Neural progenitor cell (in vitro differentiated cells): ENCODE results near the gene SPATA13. TPM values are rescaled to one million over a fixed set of nuclear protein-coding genes. Genes with fewer than 3 reads are reported as not detected.

Source experiments
- DNase-seq: peaks from one replicate; pipeline ENCODE4 v3.0.0-alpha.2; 2016; ENCODE audit warnings: low spot score
- H2AFZ ChIP-seq: fragments of 200-600 bp; sonication (generic); replicated peaks from 2 replicates; pipeline ENCODE4 v1.6.1; 2016; ENCODE audit warnings: antibody characterized with exemption
- H3F3A ChIP-seq: fragments of 200-600 bp; sonication (generic); 2 replicates; pipeline ENCODE4 v1.6.1; 2016; ENCODE audit warnings: antibody characterized with exemption, low read depth
- H3K27ac ChIP-seq: fragments of 200-600 bp; sonication (generic); 2 replicates; pipeline ENCODE4 v1.5.1; 2016; ENCODE audit warnings: mild to moderate bottlenecking
- H3K27me3 ChIP-seq: fragments of 200-600 bp; sonication (generic); 2 replicates; pipeline ENCODE4 v1.6.1; 2016; ENCODE audit warnings: mild to moderate bottlenecking, moderate library complexity
- H3K36me3 ChIP-seq: fragments of 200-600 bp; sonication (generic); 2 replicates; pipeline ENCODE4 v1.5.1; 2016
- H3K4me1 ChIP-seq: fragments of 200-600 bp; sonication (generic); 2 replicates; pipeline ENCODE4 v1.6.1; 2016; ENCODE audit warnings: mixed run types
- H3K4me2 ChIP-seq: fragments of 200-600 bp; sonication (generic); 2 replicates; pipeline ENCODE4 v1.6.1; 2016
- H3K4me3 ChIP-seq: fragments of 200-600 bp; sonication (generic); 2 replicates; pipeline ENCODE4 v1.5.1; 2016
- H3K79me2 ChIP-seq: fragments of 200-600 bp; sonication (generic); 2 replicates; pipeline ENCODE4 v1.6.1; 2016; ENCODE audit warnings: low read depth
- H3K9ac ChIP-seq: fragments of 200-600 bp; sonication (generic); 2 replicates; pipeline ENCODE4 v1.6.1; 2016
- H3K9me3 ChIP-seq: fragments of 200-600 bp; sonication (generic); 2 replicates; pipeline ENCODE4 v1.5.1; 2016; ENCODE audit warnings: low read depth
- H4K20me1 ChIP-seq: fragments of 200-600 bp; sonication (generic); 2 replicates; pipeline ENCODE4 v1.6.1; 2016; ENCODE audit warnings: low read depth
- H3K27ac Mint-ChIP-seq: 3 replicates; pipeline ENCODE4 v1.8.0; 2021; ENCODE audit warnings: mixed read lengths
- H3K27me3 Mint-ChIP-seq: 2 replicates; pipeline ENCODE4 v1.8.0; 2022; ENCODE audit warnings: low read depth, mild to moderate bottlenecking, inconsistent platforms, moderate library complexity, mixed read lengths; ENCODE audit not compliant: insufficient read depth
- H3K36me3 Mint-ChIP-seq: 3 replicates; pipeline ENCODE4 v1.8.0; 2021; ENCODE audit warnings: mixed read lengths
- H3K4me1 Mint-ChIP-seq: 3 replicates; pipeline ENCODE4 v1.8.0; 2021; ENCODE audit warnings: mixed read lengths
- H3K4me3 Mint-ChIP-seq: 3 replicates; pipeline ENCODE4 v1.8.0; 2021; ENCODE audit warnings: mild to moderate bottlenecking, moderate library complexity, mixed read lengths
- H3K9me3 Mint-ChIP-seq: 3 replicates; pipeline ENCODE4 v1.8.0; 2020; ENCODE audit warnings: mixed read lengths
- EZH2 ChIP-seq: fragments of 200-600 bp; sonication (generic); IDR thresholded peaks from 2 replicates; pipeline ENCODE4 v1.6.1; 2017; ENCODE audit warnings: antibody characterized with exemption, mild to moderate bottlenecking, moderate library complexity
- EZH2phosphoT487 ChIP-seq: fragments of 200-600 bp; sonication (generic); IDR thresholded peaks from 2 replicates; pipeline ENCODE4 v1.6.1; 2017; ENCODE audit warnings: antibody characterized with exemption
- total RNA-seq: library from RNA; depleted of rRNA; stranded (reverse); fragments of >200 nt; gene quantifications from 2 replicates; pipeline ENCODE4 v1.2.3, GENCODE V29; 2015; ENCODE audit warnings: low replicate concordance
- TF ChIP-seq, protein P1 (sequence below): fragments of 200-600 bp; sonication (generic); IDR thresholded peaks from 2 replicates; pipeline ENCODE4 v1.5.1; 2017; ENCODE audit warnings: antibody characterized with exemption, mild to moderate bottlenecking

Gene SPATA13
- total RNA-seq, 1 donor from 2014 or later: 15.9 TPM

GRCh38 chr13:24301911-24302310 lies 141.4 kb downstream of the SPATA13 start:
- Mint-ChIP-seq H3K27me3 (peaks cover 3% of the 10 kb centered on the region), H3K36me3 (peaks cover 22% of the 10 kb centered on the region), H3K9me3 (no peaks in the 10 kb centered on the region), H3K4me1 (no peaks in the 10 kb centered on the region), H3K27ac (no peak overlapping the region), H3K4me3 (no peak overlapping the region)
- H3K9ac ChIP-seq: no peak overlapping the region
- no peak overlapping the region for H3K4me2 ChIP-seq
- no peak overlapping the region for H3K4me3 ChIP-seq
- no peaks in the 10 kb centered on the region for H3K36me3 ChIP-seq
- H3K27ac ChIP-seq: no peak overlapping the region
- H3F3A ChIP-seq: no peaks in the 10 kb centered on the region
- no peak for DNase-seq
- H3K9me3 ChIP-seq: no peaks in the 10 kb centered on the region
- H2AFZ ChIP-seq: no peak overlapping the region
- H4K20me1 ChIP-seq: no peaks in the 10 kb centered on the region
- no peaks in the 10 kb centered on the region for H3K4me1 ChIP-seq
- no peaks in the 10 kb centered on the region for H3K27me3 ChIP-seq
- TF ChIP-seq EZH2 (no peak), EZH2phosphoT487 (no peak)
- TF ChIP-seq, protein P1, sequence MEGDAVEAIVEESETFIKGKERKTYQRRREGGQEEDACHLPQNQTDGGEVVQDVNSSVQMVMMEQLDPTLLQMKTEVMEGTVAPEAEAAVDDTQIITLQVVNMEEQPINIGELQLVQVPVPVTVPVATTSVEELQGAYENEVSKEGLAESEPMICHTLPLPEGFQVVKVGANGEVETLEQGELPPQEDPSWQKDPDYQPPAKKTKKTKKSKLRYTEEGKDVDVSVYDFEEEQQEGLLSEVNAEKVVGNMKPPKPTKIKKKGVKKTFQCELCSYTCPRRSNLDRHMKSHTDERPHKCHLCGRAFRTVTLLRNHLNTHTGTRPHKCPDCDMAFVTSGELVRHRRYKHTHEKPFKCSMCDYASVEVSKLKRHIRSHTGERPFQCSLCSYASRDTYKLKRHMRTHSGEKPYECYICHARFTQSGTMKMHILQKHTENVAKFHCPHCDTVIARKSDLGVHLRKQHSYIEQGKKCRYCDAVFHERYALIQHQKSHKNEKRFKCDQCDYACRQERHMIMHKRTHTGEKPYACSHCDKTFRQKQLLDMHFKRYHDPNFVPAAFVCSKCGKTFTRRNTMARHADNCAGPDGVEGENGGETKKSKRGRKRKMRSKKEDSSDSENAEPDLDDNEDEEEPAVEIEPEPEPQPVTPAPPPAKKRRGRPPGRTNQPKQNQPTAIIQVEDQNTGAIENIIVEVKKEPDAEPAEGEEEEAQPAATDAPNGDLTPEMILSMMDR: no peak
- no peaks in the 10 kb centered on the region for H3K79me2 ChIP-seq

DNA sequence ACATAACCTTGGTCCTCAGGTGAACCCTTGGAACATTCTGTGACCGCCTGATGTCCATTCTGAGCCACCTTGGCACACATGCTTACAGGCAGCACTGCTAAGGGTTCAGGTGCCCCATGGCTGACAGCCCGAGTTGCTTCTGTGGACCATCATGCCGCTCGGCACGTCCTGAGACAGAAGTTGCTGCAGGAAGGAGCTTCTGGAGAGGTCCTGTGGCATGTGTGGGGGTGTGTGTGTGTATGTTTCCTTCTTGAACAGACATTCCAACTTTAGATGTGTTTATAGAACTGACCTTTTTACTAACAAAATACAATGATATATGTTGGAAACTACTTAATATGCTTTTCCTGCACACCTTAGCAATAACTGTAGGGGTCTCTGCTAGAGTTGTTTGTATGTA lies 144.1 kb downstream of the SPATA13 start:
- Histone ChIP-seq H3K36me3 (no peaks in the 10 kb centered on the region), H3K27ac (no peak overlapping the region), H3K9ac (no peak overlapping the region), H2AFZ (no peak overlapping the region), H3K27me3 (no peaks in the 10 kb centered on the region), H3K79me2 (no peaks in the 10 kb centered on the region), H3F3A (no peaks in the 10 kb centered on the region), H3K4me2 (no peak overlapping the region), H3K4me1 (no peaks in the 10 kb centered on the region), H3K4me3 (no peak overlapping the region), H4K20me1 (no peaks in the 10 kb centered on the region), H3K9me3 (no peaks in the 10 kb centered on the region)
- no peaks in the 10 kb centered on the region for H3K9me3 Mint-ChIP-seq
- H3K4me3 Mint-ChIP-seq: no peak overlapping the region
- TF ChIP-seq EZH2: no peak
- no peak for TF ChIP-seq EZH2phosphoT487
- TF ChIP-seq, protein P1: no peak
- H3K27me3 Mint-ChIP-seq: peaks cover 6% of the 10 kb centered on the region
- no peaks in the 10 kb centered on the region for H3K4me1 Mint-ChIP-seq
- peaks cover 12% of the 10 kb centered on the region for H3K36me3 Mint-ChIP-seq
- DNase-seq: no peak
- no peak overlapping the region for H3K27ac Mint-ChIP-seq

- H3K27me3 Mint-ChIP-seq: peaks cover 11% of the 10 kb centered on the region
- no peaks in the 10 kb centered on the region for H4K20me1 ChIP-seq
- no peak for TF ChIP-seq EZH2
- no peak for TF ChIP-seq EZH2phosphoT487
- H3K9me3 Mint-ChIP-seq: no peaks in the 10 kb centered on the region
- no peak overlapping the region for H3K27ac Mint-ChIP-seq
- H3K4me1 Mint-ChIP-seq: no peaks in the 10 kb centered on the region
- H3K4me3 ChIP-seq: no peak overlapping the region
- no peaks in the 10 kb centered on the region for H3K79me2 ChIP-seq
- no peaks in the 10 kb centered on the region for H3K4me1 ChIP-seq
- H3K9me3 ChIP-seq: no peaks in the 10 kb centered on the region
- H3K36me3 Mint-ChIP-seq: peaks cover 12% of the 10 kb centered on the region
- no peak overlapping the region for H3K4me2 ChIP-seq
- no peak for DNase-seq
- H3K27ac ChIP-seq: no peak overlapping the region
- no peak overlapping the region for H2AFZ ChIP-seq
- no peak overlapping the region for H3K9ac ChIP-seq
- H3K27me3 ChIP-seq: no peaks in the 10 kb centered on the region
- no peaks in the 10 kb centered on the region for H3F3A ChIP-seq
- no peak overlapping the region for H3K4me3 Mint-ChIP-seq
- no peaks in the 10 kb centered on the region for H3K36me3 ChIP-seq
These were observed 146.1 kb downstream of the SPATA13 start for GRCh38 chr13:24306632-24307031.

DNA sequence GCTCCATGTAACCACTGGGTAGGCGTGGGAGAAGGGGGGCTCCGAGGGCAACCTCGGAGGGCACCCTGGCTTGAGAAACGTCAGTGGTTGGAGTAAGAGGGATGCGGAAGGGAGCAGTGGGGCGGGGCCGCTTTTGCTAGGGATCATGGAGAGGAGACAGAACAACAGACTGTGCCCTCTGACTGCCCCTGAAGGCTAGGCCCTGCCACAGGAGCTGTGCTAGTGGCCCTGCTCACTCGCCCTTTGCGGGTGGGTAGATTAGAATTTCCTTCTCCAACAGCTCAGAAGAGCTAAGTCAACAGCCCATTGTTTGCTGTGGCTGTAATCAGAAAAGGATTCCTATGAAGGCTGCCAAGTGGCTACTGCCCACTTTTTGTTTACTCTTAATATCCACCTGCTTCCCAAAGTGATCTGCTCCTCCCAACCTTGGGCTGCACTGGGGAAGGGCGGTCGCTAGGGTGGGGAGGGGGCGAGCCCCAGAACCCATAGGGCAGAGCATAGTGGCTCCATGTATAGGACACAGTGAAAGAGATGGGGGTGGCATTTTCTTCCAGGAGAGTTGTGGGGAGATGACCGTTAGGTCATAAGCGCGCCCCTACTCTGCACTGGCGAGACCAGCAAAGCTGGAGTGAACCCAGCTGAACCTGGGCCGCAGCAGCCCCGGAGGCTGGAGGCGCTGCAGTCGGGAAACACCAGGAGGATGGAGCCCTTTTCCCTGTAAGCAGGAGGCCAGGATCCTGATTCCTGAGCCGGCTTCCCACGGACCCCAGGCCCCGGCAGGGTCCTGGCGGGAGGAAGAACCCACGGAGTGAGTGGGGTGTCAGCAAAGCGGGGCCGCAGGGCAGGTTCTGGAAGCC lies 146.9 kb downstream of the SPATA13 start:
- no peak overlapping the region for H3K4me3 ChIP-seq
- H4K20me1 ChIP-seq: no peaks in the 10 kb centered on the region
- H3K4me2 ChIP-seq: no peak overlapping the region
- no peak overlapping the region for H3K4me3 Mint-ChIP-seq
- no peak overlapping the region for H2AFZ ChIP-seq
- H3K27me3 Mint-ChIP-seq: peaks cover 10% of the 10 kb centered on the region
- H3K36me3 ChIP-seq: no peaks in the 10 kb centered on the region
- no peaks in the 10 kb centered on the region for H3K79me2 ChIP-seq
- peaks cover 11% of the 10 kb centered on the region for H3K36me3 Mint-ChIP-seq
- H3K27me3 ChIP-seq: no peaks in the 10 kb centered on the region
- peak; percentile 18 for DNase-seq
- no peaks in the 10 kb centered on the region for H3K9me3 Mint-ChIP-seq
- no peaks in the 10 kb centered on the region for H3K4me1 Mint-ChIP-seq
- no peaks in the 10 kb centered on the region for H3K9me3 ChIP-seq
- H3K27ac Mint-ChIP-seq: no peak overlapping the region
- no peaks in the 10 kb centered on the region for H3K4me1 ChIP-seq
- no peak overlapping the region for H3K27ac ChIP-seq
- H3F3A ChIP-seq: no peaks in the 10 kb centered on the region
- TF ChIP-seq, protein P1: no peak
- no peak for TF ChIP-seq EZH2
- no peak for TF ChIP-seq EZH2phosphoT487
- no peak overlapping the region for H3K9ac ChIP-seq
